ENCODE results near the gene JAG2. TPM values are rescaled to one million over a fixed set of nuclear protein-coding genes. Genes with fewer than 3 reads are reported as not detected.

JAG2 gene
- total and polyA plus RNA-seq, 3 experiments from 2014 or later: 0.15 to 1.2 (median 0.37) TPM

GRCh38 chr14:105097794-105098127 lies 70.8 kb downstream of the JAG2 start:
- CTCF ChIA-PET: no interaction called here

GRCh38 chr14:105096206-105096875 lies 72.2 kb downstream of the JAG2 start:
- Mint-ChIP-seq H3K27ac (peak overlapping the region in 1 of 8 donors; percentile 68), H3K36me3 (peaks cover 0 to 2% (median 0%) of the 10 kb centered on the region in 3 donors), H3K4me1 (peaks cover 5 to 23% (median 7%) of the 10 kb centered on the region in 3 donors), H3K4me3 (peak overlapping the region in 1 of 7 donors; percentile 61), H3K9me3 (peaks cover 0 to 6% (median 0%) of the 10 kb centered on the region in 5 donors), H3K27me3 (peaks cover 15 to 25% of the 10 kb centered on the region in 2 donors)
- H3K4me3 ChIP-seq (ENCODE audit: low read length): no peak overlapping the region
- H3K36me3 ChIP-seq (ENCODE audit: insufficient read depth, low read length): no peaks in the 10 kb centered on the region
- no peaks in the 10 kb centered on the region for H3K9me3 ChIP-seq (ENCODE audit: low read length)
- peaks cover 17% of the 10 kb centered on the region for H3K4me1 ChIP-seq (ENCODE audit: insufficient read depth, low read length)
- H3K27ac ChIP-seq (ENCODE audit: low read depth, low read length): no peak overlapping the region
- H3K27me3 ChIP-seq (ENCODE audit: insufficient read depth, low read length, poor library complexity, severe bottlenecking): no peaks in the 10 kb centered on the region
- CTCF ChIA-PET: no interaction called here
- no peak for DNase-seq
- POLR2A ChIA-PET: interaction anchor here (1.4 kb wide), 1 partner anchor 10 kb away, joined by 3 read pairs; no protein-coding TSS in a partner anchor

More at GRCh38 chr14:105097794-105098127, 70.8 kb downstream of the JAG2 start:
- Histone ChIP-seq H3K4me3 (ENCODE audit: low read length) (no peak overlapping the region), H3K9me3 (ENCODE audit: low read length) (no peaks in the 10 kb centered on the region), H3K36me3 (ENCODE audit: insufficient read depth, low read length) (no peaks in the 10 kb centered on the region), H3K27me3 (ENCODE audit: insufficient read depth, low read length, poor library complexity, severe bottlenecking) (no peaks in the 10 kb centered on the region), H3K4me1 (ENCODE audit: insufficient read depth, low read length) (peaks cover 12% of the 10 kb centered on the region), H3K27ac (ENCODE audit: low read depth, low read length) (no peak overlapping the region)
- Mint-ChIP-seq H3K4me1 (peaks cover 3 to 13% (median 7%) of the 10 kb centered on the region in 3 donors), H3K27ac (no peak overlapping the region), H3K36me3 (peaks cover 0 to 2% (median 0%) of the 10 kb centered on the region in 3 donors), H3K4me3 (no peak overlapping the region), H3K27me3 (peaks cover 23 to 34% of the 10 kb centered on the region in 2 donors), H3K9me3 (peaks cover 0 to 6% (median 0%) of the 10 kb centered on the region in 5 donors)
- DNase-seq: no peak
- POLR2A ChIA-PET: no interaction called here

GRCh38 chr14:105095236-105095805 lies 73.3 kb downstream of the JAG2 start:
- CTCF ChIA-PET: interaction anchor here (1.0 kb wide), 1 partner anchor 28 kb away, joined by 3 read pairs; no protein-coding TSS in a partner anchor
- H3K36me3 Mint-ChIP-seq: peaks cover 0 to 2% (median 0%) of the 10 kb centered on the region in 3 donors
- peak overlapping the region in 5 of 8 donors; percentile 11 to 81 (median 46) for H3K27ac Mint-ChIP-seq
- Histone ChIP-seq H3K4me1 (ENCODE audit: insufficient read depth, low read length) (peaks cover 24% of the 10 kb centered on the region), H3K27me3 (ENCODE audit: insufficient read depth, low read length, poor library complexity, severe bottlenecking) (no peaks in the 10 kb centered on the region), H3K36me3 (ENCODE audit: insufficient read depth, low read length) (no peaks in the 10 kb centered on the region), H3K4me3 (ENCODE audit: low read length) (no peak overlapping the region), H3K27ac (ENCODE audit: low read depth, low read length) (no peak overlapping the region), H3K9me3 (ENCODE audit: low read length) (no peaks in the 10 kb centered on the region)
- peaks cover 11 to 15% of the 10 kb centered on the region in 2 donors for H3K27me3 Mint-ChIP-seq
- DNase-seq: no peak
- peaks cover 10 to 28% (median 11%) of the 10 kb centered on the region in 3 donors for H3K4me1 Mint-ChIP-seq
- peak overlapping the region in 6 of 7 donors; percentile 27 to 87 (median 46) for H3K4me3 Mint-ChIP-seq
- POLR2A ChIA-PET: interaction anchor here (1.4 kb wide), 1 partner anchor 9 kb away, joined by 3 read pairs; no protein-coding TSS in a partner anchor
- H3K9me3 Mint-ChIP-seq: peaks cover 0 to 6% (median 0%) of the 10 kb centered on the region in 5 donors

- no peaks in the 10 kb centered on the region for H3K9me3 ChIP-seq (ENCODE audit: low read length)
- CTCF ChIA-PET: no interaction called here
- H3K27ac ChIP-seq (ENCODE audit: low read depth, low read length): no peak overlapping the region
- H3K4me3 Mint-ChIP-seq: peak overlapping the region; percentile 67 to 87 (median 73)
- H3K27me3 ChIP-seq (ENCODE audit: insufficient read depth, low read length, poor library complexity, severe bottlenecking): no peaks in the 10 kb centered on the region
- H3K9me3 Mint-ChIP-seq: peaks cover 0 to 2% (median 0%) of the 10 kb centered on the region in 5 donors
- H3K4me3 ChIP-seq (ENCODE audit: low read length): peak overlapping the region; percentile 59
- POLR2A ChIA-PET: interaction anchor here (0.8 kb wide), 1 partner anchor 29 kb away, joined by 4 read pairs; the partner anchor contains the start of gene GPR132
- peaks cover 10 to 29% (median 12%) of the 10 kb centered on the region in 3 donors for H3K4me1 Mint-ChIP-seq
- peaks cover 5 to 6% of the 10 kb centered on the region in 2 donors for H3K27me3 Mint-ChIP-seq
- peak in 1 of 5 donors; percentile 48 for DNase-seq
- peaks cover 0 to 2% (median 0%) of the 10 kb centered on the region in 3 donors for H3K36me3 Mint-ChIP-seq
- H3K27ac Mint-ChIP-seq: peak overlapping the region; percentile 36 to 91 (median 80)
- no peaks in the 10 kb centered on the region for H3K36me3 ChIP-seq (ENCODE audit: insufficient read depth, low read length)
- H3K4me1 ChIP-seq (ENCODE audit: insufficient read depth, low read length): peaks cover 25% of the 10 kb centered on the region
Measured at GRCh38 chr14:105094193-105094907, 74.2 kb downstream of the JAG2 start.

GRCh38 chr14:105093431-105094192 lies 75.0 kb downstream of the JAG2 start:
- H3K4me1 Mint-ChIP-seq: peaks cover 10 to 32% (median 12%) of the 10 kb centered on the region in 3 donors
- H3K27ac Mint-ChIP-seq: peak overlapping the region in 7 of 8 donors; percentile 38 to 91 (median 63)
- H3K36me3 Mint-ChIP-seq: peaks cover 0 to 2% (median 0%) of the 10 kb centered on the region in 3 donors

GRCh38 chr14:105093038-105093430 lies 75.5 kb downstream of the JAG2 start:
- no peaks in the 10 kb centered on the region for H3K27me3 Mint-ChIP-seq
- ChIA-PET POLR2A (interaction anchor here (1.0 kb wide), 1 partner anchor 28 kb away, joined by 3 read pairs; the partner anchor contains the start of gene GPR132), CTCF (interaction anchor here (4.7 kb wide), 1 partner anchor 258 kb away, joined by 32 read pairs; no protein-coding TSS in a partner anchor)
- H3K4me1 ChIP-seq (ENCODE audit: insufficient read depth, low read length): peaks cover 25% of the 10 kb centered on the region
- H3K27me3 ChIP-seq (ENCODE audit: insufficient read depth, low read length, poor library complexity, severe bottlenecking): no peaks in the 10 kb centered on the region
- H3K4me3 Mint-ChIP-seq: peak overlapping the region; percentile 59 to 93 (median 78)
- no peak overlapping the region for H3K27ac ChIP-seq (ENCODE audit: low read depth, low read length)
- H3K4me3 ChIP-seq (ENCODE audit: low read length): no peak overlapping the region
- H3K9me3 ChIP-seq (ENCODE audit: low read length): no peaks in the 10 kb centered on the region
- DNase-seq: peak; percentile 53 to 76 (median 66)
- peaks cover 10 to 35% (median 12%) of the 10 kb centered on the region in 3 donors for H3K4me1 Mint-ChIP-seq
- no peaks in the 10 kb centered on the region for H3K9me3 Mint-ChIP-seq
- H3K36me3 ChIP-seq (ENCODE audit: insufficient read depth, low read length): no peaks in the 10 kb centered on the region
- H3K36me3 Mint-ChIP-seq: peaks cover 0 to 2% (median 0%) of the 10 kb centered on the region in 3 donors
- H3K27ac Mint-ChIP-seq: peak overlapping the region; percentile 24 to 92 (median 62)

More at GRCh38 chr14:105093431-105094192, 75.0 kb downstream of the JAG2 start:
- H3K4me3 Mint-ChIP-seq: peak overlapping the region; percentile 67 to 87 (median 73)
- no peaks in the 10 kb centered on the region for H3K9me3 ChIP-seq (ENCODE audit: low read length)
- CTCF ChIA-PET: interaction anchor here (4.7 kb wide), 1 partner anchor 258 kb away, joined by 32 read pairs; no protein-coding TSS in a partner anchor
- H3K36me3 ChIP-seq (ENCODE audit: insufficient read depth, low read length): no peaks in the 10 kb centered on the region
- peaks cover 3% of the 10 kb centered on the region in 2 donors for H3K27me3 Mint-ChIP-seq
- no peaks in the 10 kb centered on the region for H3K9me3 Mint-ChIP-seq
- H3K27ac ChIP-seq (ENCODE audit: low read depth, low read length): peak overlapping the region; percentile 51
- DNase-seq: peak; percentile 49 to 73 (median 55)
- peak overlapping the region; percentile 59 for H3K4me3 ChIP-seq (ENCODE audit: low read length)
- H3K4me1 ChIP-seq (ENCODE audit: insufficient read depth, low read length): peaks cover 25% of the 10 kb centered on the region
- POLR2A ChIA-PET: interaction anchor here (0.8 to 1.0 kb wide), 2 partner anchors 28 kb away, joined by 3 to 4 read pairs; partner anchors contain the start of gene GPR132
- H3K27me3 ChIP-seq (ENCODE audit: insufficient read depth, low read length, poor library complexity, severe bottlenecking): no peaks in the 10 kb centered on the region
